Nucleus accumbens (tissue), 56 donors: ENCODE data around the gene TMEM178A.
"Not testable (repeated sequence)": the region's sequence is repeated elsewhere in the genome, so short reads cannot be mapped to it uniquely, and the experiment has no call there.

Experiments
- DNase-seq, 56 donors: peaks; one replicate each; lab custom pipeline; 2025; lab: John Stamatoyannopoulos, UW

The TMEM178A gene

DNA sequence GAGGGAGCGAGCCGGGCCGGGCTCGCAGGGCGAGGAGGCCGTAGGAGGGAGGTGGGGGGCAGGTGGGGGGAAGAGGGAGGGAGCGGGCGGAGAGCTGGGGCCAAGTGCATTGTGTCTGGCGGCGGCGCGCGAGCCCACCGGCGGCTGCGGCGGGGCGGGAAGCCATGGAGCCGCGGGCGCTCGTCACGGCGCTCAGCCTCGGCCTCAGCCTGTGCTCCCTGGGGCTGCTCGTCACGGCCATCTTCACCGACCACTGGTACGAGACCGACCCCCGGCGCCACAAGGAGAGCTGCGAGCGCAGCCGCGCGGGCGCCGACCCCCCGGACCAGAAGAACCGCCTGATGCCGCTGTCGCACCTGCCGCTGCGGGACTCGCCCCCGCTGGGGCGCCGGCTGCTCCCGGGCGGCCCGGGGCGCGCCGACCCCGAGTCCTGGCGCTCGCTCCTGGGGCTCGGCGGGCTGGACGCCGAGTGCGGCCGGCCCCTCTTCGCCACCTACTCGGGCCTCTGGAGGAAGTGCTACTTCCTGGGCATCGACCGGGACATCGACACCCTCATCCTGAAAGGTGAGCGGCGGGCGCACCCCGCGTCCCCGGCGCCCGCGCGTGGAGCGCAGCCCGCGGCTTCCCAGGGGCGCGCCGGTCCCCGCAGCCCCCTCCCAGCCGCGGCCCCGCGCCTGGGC, at the start of gene TMEM178A:
Gene TMEM178A (plus strand): TSS at position 107 of the 680 bp plus-strand sequence. CDS start 58 bp downstream, at position 165.
- DNase-seq = peak in 3 of 56 donors; percentile 17 to 30 (median 18)

DNA sequence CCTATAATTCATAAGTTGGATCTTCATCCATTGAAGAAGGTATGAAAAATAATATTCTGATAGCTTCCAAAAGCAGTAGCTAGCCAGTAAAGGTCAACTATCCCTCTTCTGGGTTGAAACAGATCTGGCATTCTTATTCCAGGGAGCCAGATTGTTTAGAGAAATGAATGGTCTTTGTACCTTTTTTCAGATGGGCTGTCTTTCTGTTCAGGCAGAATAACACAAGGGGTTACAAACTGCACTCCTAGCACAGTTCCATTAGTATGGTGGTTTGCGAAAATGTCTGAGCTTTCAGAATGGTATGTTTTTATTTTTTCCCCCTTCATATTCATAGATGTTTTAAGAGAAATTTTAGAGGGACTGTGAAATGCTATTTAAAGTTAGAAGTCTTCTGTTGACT, 47.5 kb upstream of the TMEM178A start:
- DNase-seq = no peak

DNA sequence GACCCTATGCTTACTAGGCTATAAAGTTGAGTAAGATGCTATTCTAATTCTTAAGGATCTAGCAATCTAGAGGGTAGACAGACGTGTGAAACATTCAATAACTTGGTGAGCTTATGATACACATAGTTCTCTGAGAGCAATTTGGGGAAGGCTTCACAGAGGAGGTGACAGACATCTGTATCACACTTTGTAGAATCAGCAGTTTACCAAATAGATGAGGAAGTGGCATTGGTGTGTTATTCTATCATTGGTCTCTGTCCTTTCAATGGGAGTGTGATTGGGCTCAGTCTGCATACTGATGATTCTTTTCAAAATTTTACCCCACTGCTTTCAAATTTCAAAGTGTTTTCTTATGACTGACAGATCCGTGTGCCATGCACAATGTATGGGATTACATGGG, 47.0 kb upstream of the TMEM178A start:
- no peak for DNase-seq

DNA sequence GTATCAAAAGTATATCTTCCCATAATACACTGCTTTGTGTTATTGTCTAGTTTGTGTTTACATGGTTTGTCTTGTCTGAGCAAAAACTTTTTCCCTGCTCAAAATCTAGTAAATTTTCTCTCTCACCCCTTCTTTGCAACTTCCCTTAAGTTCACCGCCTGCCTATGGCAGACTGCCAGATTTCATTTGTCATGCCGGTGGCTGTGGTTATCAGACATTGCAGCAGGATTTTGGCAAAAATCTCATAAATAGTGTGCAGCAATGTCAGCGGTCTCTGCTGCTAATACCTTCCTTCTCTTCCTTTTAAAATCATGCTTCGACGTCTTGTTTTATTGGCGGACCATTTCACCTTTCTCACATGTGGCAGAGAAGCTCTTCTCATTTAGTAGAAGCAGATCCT, 45.6 kb upstream of the TMEM178A start:
- DNase-seq = peak in 3 of 56 donors; percentile 0 to 11 (median 8)

DNA sequence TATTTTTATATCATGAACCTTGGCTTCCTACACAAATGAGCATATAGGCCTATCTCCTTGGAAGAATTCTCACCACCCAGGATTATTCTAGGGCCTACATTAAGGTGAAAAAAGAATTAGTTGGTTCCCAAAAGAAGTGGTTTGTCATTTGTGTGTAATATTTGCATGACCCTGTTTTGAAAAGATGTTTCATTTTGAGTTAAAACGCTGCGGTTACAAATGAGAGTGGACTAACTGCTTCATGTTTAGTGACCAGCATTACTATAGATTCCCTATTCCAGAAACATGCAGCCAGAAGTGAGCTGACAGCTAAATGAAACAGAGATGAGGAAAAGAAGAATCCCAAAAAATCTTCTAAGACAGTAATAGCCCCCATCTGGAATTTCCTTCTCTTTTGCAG, 44.1 kb upstream of the TMEM178A start:
- DNase-seq = no peak

DNA sequence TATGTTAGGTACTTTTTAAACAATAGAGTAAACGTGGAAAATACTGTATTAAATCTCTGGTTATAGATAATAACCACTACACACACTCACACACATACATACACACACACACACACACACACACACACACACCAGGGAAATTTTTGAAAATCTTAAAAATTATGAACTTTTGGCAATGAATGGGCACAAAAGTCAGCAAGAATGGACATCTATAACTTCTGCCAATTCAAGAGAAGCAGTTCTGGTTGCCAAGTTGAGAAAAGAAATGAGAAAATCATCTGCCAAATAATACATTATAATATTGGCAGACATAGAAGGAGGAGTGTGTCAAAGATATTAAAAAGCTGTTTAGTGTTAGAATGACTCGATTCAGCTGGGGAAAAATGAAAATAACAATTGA, 42.9 kb upstream of the TMEM178A start:
- DNase-seq = no peak

DNA sequence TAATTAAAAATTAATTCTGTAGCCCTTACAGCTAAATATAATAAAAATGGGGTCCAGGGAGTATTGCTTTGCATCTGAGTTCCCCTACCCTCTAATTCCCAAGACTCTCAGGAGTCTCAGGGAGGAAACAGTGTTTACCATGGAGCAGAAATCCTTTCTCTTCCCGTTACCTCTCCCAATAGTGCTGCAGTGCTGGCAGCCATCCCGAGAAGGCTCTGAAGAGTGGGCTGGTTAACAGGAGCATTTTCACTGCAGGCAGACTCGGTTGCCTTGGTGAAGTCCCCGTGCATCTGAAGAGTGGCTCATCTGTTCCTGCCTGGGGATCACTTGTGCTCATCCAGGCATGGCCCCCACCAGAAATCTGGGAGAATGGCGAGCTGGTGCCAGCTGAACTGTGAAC, 41.8 kb upstream of the TMEM178A start:
- peak in 40 of 56 donors; percentile 4 to 83 (median 40) for DNase-seq

DNA sequence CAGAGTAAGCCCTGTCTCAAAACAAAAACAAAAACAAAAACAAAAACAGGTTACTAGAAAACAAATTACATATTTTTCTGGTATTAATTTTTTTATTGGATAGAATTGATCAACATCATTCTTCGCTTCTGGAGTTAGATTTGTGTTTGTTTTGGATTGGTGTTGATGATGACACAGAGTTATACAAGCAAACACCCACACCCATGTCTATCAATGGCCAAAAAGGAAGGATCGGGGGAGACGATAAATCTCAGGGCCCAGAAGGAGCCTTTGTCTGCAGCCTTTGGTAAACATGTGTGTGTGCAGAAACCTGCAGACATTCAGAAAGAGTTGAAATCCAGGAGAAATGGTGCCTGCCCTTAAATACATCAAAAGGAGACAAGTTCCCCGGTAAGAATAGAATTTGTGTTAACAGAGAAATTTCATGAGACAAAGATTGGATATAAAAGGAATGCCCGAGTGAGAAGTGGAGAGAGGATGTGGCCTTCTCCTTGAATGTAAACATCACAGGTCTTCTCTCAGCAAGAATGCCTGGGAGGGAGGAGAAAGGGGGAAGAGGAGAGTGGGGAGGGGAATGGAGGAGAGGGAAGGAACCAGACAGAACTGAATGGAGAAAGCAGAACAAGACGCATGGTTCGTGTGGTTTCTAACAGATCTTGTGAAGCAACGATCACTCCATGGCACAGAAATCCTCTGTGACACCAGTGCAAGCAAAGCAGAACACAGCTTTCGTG, 40.4 kb upstream of the TMEM178A start:
- DNase-seq = peak in 1 of 56 donors; percentile 8

DNA sequence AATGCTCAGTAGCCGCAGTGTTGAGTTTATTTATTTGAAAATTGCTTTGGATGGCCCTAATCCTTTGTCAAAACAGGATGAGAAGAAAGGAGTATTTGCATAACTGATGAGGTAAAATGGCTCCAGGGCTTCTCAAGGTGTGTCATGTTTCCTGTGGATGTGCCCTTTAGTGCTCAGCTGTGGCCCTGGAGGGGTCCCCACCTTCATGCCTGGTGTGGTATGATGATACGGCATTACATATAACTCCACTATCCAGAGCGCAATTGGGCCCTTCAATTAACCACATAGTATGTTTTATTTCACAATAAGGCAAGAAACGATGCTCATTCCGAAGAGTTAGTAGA, 39.8 kb upstream of the TMEM178A start:
- DNase-seq = no peak

DNA sequence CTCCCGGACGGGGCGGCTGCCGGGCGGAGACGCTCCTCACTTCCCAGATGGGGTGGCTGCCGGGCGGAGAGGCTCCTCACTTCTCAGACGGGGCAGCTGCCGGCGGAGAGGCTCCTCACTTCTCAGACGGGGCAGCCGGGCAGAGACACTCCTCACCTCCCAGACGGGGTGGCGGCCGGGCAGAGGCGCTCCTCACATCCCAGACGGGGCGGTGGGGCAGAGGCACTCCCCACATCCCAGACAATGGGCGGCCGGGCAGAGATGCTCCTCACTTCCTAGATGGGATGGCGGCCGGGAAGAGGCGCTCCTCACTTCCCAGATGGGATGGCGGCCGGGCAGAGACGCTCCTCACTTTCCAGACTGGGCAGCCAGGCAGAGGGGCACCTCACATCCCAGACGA, 37.4 kb upstream of the TMEM178A start:
- DNase-seq = not testable (repeated sequence)

DNA sequence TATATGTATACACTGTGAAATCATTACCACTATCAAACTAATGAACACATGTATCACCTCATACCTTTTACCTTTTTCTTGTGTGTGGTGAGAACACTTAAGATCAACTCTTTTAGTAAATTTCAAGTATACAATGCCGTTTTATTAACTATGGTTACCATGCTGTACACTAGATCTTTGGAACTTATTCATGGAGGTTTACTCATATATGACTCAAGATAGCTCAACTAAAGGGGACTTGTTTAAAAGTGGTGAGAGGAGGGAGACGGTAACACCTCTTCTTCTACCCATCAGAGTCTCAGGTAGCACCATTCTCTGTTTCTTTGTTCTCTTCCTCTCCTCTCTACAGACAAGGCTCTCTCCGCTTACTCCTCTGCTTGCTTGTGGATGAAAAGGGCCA, 36.1 kb upstream of the TMEM178A start:
- no peak for DNase-seq

DNA sequence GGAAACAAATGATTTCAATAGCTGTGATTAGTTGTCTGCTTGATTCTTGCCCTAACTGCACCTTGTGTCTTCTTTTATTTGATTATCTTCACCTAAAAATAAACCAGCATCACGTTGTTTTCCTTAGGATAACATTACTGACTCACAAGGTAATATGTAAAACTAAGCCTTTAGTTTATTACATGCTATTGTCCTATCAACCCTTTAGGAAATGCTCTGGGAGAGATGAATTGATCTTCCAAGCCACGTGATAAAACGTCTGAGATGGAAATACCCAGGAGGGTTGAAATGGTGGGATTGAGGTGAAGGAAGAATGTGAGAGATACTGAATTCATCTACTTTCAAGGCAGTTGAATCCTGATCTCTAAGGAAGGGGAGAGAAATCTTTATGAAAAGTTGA, 34.5 kb upstream of the TMEM178A start:
- DNase-seq = no peak

DNA sequence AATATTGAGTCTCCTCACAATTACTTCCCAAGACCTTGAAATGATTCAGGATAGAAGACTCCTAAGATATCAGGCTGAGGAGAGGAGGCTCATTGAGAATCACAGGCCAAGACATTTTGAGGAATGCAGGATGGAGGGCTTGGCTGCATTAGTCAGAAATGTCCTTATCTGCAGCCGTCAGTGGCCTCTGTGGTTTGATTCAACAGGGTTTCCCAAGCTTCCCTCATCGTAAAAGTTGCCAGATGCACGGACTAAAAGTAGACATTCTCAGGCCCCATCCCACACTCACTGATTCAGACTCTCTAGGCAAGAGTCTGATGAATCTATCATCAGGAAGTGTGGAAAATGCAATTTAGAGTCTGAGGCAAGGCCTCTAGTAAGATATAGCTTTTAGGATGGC, 34.0 kb upstream of the TMEM178A start:
- no peak for DNase-seq

DNA sequence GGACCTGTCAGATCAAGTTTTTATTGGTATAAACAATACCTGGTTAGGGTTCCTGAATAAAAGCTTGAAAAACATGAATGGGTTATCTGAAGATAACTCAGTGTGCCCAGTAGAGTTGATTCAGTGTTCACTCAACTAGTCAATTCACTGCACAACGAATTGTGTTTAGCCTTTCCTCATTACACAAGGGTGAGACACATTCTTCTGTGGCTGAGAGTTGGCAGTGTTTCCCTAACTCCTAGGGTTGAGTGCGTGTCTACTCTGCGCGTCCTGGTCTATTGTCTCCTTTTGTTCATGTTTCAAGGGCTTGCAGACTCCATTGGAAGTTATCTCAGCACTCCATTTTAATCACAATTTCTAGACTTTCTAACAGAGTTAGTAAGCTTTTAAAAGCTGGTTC, 32.8 kb upstream of the TMEM178A start:
- DNase-seq = no peak

DNA sequence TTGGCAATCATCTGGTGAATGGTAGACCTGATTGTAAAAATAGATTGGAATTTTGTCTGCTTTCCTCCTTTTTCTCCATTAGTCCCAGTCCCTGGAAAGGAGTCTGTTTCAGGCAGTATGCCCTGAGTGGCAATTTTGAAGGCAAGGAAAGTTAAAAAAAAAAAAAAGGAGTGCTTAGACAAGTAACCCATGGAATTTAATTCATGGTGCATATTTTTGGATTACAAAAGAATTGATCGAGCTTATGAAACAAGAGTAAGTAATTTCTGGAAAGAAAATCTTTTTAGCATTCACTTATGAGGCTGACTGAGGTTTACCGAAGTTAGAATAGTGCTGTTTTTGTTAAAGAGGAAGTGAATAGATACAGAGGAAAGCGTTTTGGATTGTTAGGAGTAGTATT, 29.4 kb upstream of the TMEM178A start:
- no peak for DNase-seq

DNA sequence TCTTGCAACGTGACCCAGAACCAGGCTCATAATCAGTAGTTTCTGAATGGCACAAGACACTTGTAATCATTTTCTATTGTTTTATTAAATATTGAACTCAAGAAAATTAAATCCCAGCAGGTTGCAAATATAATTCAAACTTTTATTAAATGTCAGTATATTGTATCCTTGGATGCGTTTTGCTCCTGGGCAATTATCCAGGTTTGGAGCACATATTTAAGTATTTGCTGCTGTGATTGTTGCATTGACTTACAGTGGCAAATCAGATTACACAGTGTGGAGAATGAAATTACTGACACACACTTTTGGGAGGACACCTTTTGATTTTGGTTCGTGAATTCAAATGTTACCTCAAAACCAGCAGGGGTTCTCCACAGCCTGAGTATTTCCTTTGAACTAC, 27.1 kb upstream of the TMEM178A start:
- DNase-seq = no peak

DNA sequence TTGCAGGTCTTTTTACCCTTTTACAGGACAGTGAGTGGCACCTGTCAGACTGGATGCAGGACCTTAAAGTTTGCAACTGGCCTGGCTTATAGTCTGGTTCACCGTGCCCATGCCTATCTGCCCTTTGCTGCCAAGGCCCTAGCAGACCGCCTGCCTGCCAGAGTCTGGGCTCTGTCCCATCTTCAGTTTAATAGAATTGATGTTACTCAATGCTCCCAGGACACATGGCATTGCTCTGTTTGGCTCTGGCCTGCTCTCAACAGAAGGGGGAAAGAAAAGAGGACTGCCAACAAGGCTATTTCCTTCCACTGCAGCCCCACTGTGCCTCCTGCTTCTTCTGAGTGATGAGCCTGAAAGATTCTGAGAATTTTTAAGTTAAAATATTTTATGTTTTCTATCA, 25.6 kb upstream of the TMEM178A start:
- DNase-seq = peak in 38 of 56 donors; percentile 4 to 64 (median 29)

DNA sequence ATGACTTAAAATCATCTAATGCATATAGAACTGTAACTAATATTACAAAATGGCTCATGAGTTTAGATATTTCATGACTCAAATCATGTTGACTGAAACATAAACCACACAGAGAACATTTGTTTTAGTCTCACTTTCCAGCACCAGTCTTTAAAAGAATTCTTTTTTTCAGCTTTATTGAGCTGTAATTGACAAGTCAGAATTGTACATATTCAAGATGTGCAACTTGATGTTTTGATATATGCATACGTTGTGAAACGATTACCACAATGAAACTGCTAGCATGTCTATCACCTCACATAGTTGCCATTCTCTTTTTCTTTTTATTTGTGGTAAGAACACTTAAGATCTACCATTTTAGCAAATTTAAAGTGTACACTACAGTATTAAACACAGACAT, 25.0 kb upstream of the TMEM178A start:
- DNase-seq = no peak

DNA sequence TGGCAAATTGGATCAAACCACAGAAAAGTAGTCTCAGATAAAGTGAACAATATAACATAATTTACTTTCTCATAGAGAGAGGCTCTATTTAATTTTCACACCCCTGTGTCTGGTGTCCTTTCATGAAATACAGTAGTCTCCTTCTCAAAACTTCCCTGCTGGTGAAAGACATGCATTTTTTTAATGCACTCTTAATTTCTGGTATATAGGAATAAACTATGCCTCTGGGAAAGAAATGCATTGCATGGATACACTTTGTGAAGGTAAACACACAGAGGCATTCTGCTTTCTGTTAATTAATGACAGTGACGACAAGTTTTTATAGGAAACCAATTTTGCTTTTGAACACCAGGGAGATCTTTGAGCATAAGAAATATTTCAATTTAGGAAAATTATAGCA, 24.1 kb upstream of the TMEM178A start:
- no peak for DNase-seq

DNA sequence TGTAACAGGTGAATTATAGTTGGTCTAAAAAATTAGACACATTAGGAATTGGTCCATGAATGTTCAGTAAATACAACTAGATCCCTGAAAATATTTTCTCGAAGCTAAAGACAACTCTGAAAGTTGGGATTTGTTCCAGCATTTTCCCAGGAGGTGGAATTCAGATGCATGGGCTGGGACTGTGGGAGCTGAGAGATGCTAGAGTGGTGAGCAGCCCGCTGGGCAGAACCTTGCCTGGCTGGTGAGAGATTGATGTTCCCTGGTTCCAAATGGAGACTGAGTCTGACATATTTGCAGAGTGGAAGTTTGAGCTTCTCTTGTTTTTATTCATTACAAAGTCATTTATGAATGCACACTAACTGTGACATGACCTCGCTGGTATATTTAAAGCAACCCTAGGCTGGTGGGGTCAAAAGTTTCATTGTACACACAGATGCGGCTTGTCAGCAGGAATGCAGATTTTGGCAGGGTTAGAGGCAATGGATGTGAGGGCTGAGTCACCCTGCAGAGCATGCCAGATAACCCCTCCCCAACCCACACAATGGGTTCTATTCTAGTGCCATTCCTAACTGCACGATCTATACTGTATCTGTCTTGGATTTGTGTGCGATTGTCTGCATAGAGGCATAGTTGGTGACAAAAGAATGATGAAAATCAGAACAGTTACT, 23.5 kb upstream of the TMEM178A start:
- peak in 40 of 56 donors; percentile 5 to 84 (median 37) for DNase-seq

DNA sequence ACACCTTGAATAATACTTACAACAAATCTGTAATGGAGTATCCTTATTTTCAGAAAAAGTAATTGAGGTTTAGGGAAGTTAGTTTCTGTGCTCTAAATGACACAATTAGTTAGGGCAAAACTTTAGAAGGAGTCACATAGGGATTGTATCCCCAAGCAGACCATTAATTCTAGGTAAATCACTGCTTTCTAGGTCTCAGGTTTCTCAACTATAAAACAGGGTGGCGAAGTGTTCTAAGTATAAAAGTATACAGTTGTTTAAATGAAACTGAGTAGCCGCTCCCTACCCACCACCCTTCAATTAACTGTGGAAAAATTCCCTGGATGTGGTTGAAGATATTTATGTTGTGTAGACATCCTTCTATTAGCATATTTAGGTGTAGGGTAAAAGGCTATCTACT, 19.9 kb upstream of the TMEM178A start:
- DNase-seq = no peak

DNA sequence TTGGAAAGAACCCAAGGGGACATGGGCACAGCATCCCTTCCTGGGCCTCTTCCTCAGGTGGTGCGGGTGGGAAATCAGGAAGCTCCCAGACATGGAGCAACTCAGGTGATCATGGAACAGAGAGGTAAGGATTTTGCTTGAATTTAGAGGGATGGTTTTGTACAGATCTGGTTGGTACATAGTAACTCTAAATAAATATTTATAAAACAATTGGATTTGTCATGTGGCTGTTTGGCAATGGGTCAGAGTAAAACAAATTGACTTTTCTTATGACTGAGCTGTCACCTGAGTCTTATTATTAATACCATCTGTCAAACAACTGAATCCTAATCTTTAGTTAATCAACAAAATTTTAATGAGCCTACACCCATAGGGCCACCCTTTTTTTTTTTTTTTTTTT, 19.4 kb upstream of the TMEM178A start:
- DNase-seq = no peak
